Smooth muscle cell (in vitro differentiated cells): ENCODE measurements around the gene HMSD. TPM values are rescaled to one million over a fixed set of nuclear protein-coding genes. Genes with fewer than 3 reads are reported as not detected.
A peak's percentile ranks its signal among the peaks of the same experiment; 100 is the strongest.

Experiments used
- DNase-seq: peaks from one replicate; lab custom pipeline; 2025; ENCODE audit not compliant: unreplicated experiment; lab: John Stamatoyannopoulos, UW
- H2AFZ ChIP-seq: fragments of 200-600 bp; sonication (generic); 2 replicates; pipeline ENCODE4 v1.6.0; 2016; ENCODE audit warnings: antibody characterized with exemption, low read depth, mild to moderate bottlenecking
- H3F3A ChIP-seq: fragments of 200-600 bp; sonication (generic); 2 replicates; pipeline ENCODE4 v1.6.0; 2017; ENCODE audit warnings: antibody characterized with exemption, low read depth
- H3K27ac ChIP-seq: fragments of 200-600 bp; sonication (generic); 2 replicates; pipeline ENCODE4 v1.5.1; 2016; ENCODE audit warnings: low read depth, mild to moderate bottlenecking
- H3K27me3 ChIP-seq: fragments of 200-600 bp; sonication (generic); 2 replicates; pipeline ENCODE4 v1.6.1; 2016; ENCODE audit warnings: low read depth, mild to moderate bottlenecking
- H3K36me3 ChIP-seq: fragments of 200-600 bp; sonication (generic); 2 replicates; pipeline ENCODE4 v1.5.1; 2016; ENCODE audit warnings: low read depth
- H3K4me1 ChIP-seq: fragments of 200-600 bp; sonication (generic); 2 replicates; pipeline ENCODE4 v1.5.1; 2016; ENCODE audit warnings: low read depth
- H3K4me2 ChIP-seq: fragments of 200-600 bp; sonication (generic); 2 replicates; pipeline ENCODE4 v1.6.0; 2016; ENCODE audit warnings: mild to moderate bottlenecking
- H3K4me3 ChIP-seq: fragments of 200-600 bp; sonication (generic); 2 replicates; pipeline ENCODE4 v1.5.1; 2016; ENCODE audit warnings: mild to moderate bottlenecking
- H3K79me2 ChIP-seq: fragments of 200-600 bp; sonication (generic); 2 replicates; pipeline ENCODE4 v1.6.0; 2016; ENCODE audit warnings: low read depth, mild to moderate bottlenecking
- H3K9ac ChIP-seq: fragments of 200-600 bp; sonication (generic); 2 replicates; pipeline ENCODE4 v1.6.0; 2016; ENCODE audit warnings: low read depth
- H3K9me3 ChIP-seq: fragments of 200-600 bp; sonication (generic); replicated peaks from 2 replicates; pipeline ENCODE4 v1.5.1; 2016; ENCODE audit warnings: low read depth
- H4K20me1 ChIP-seq: fragments of 200-600 bp; sonication (generic); 2 replicates; pipeline ENCODE4 v1.6.0; 2016; ENCODE audit warnings: low read depth
- CTCF ChIP-seq: fragments of 200-600 bp; sonication (generic); IDR thresholded peaks from 2 replicates; pipeline ENCODE4 v1.5.1; 2017; ENCODE audit warnings: borderline replicate concordance, mild to moderate bottlenecking, antibody characterized with exemption; ENCODE audit not compliant: insufficient read depth, poor library complexity, severe bottlenecking
- WGBS: methylation state at CpG from one replicate; pipeline ENCODE4 v1.1.7; 2016; ENCODE audit warnings: low lambda C conversion rate; 5-methylcytosine and 5-hydroxymethylcytosine counted together
- polyA plus RNA-seq: library from polyadenylated mRNA; unstranded; fragments of >200 nt; fragmentation: Nextera tagmentation; extraction: Ambion mirVana; gene quantifications from 2 replicates; pipeline ENCODE4 v1.2.1, GENCODE V29; 2016
- total RNA-seq: library from RNA; depleted of rRNA; stranded (reverse); fragments of >200 nt; gene quantifications from 2 replicates; pipeline ENCODE4 v1.2.3, GENCODE V29; 2014

HMSD gene
- not detected in 2 replicates for total RNA-seq
- polyA plus RNA-seq = 0.26 and 0.64 TPM in 2 replicates

- H3K4me3 ChIP-seq = peak within 1 kb of the TSS; percentile 48
These were observed at the start of gene HMSD for GRCh38 chr18:63949068-63949737. Gene HMSD, plus strand, starts transcription at chr18:63949301. Its CDS starts 4,155 bp downstream, at chr18:63953456.

GRCh38 chr18:63903851-63904570 lies 45.1 kb upstream of the HMSD start:
- H3K9ac ChIP-seq = no peak overlapping the region
- H3K27ac ChIP-seq = no peak overlapping the region
- H3K4me1 ChIP-seq = no peaks in the 10 kb centered on the region
- no peaks in the 10 kb centered on the region for H3K27me3 ChIP-seq
- DNase-seq = no peak
- no peaks in the 10 kb centered on the region for H3K36me3 ChIP-seq
- H3K4me2 ChIP-seq = no peak overlapping the region
- no peaks in the 10 kb centered on the region for H3K79me2 ChIP-seq
- H2AFZ ChIP-seq = no peak overlapping the region
- H3F3A ChIP-seq = no peaks in the 10 kb centered on the region
- no peaks in the 10 kb centered on the region for H3K9me3 ChIP-seq
- no peak overlapping the region for H3K4me3 ChIP-seq
- WGBS = 100% methylated on average over 1 of the region's 1 CpG
- H4K20me1 ChIP-seq = no peaks in the 10 kb centered on the region
- TF ChIP-seq CTCF = no peak

More at GRCh38 chr18:63949068-63949737, at the start of gene HMSD:
- H2AFZ ChIP-seq = peak within 1 kb of the TSS; percentile 76
- H3F3A ChIP-seq = no peaks in the 10 kb centered on the region
- no peak within 1 kb of the TSS for H3K27ac ChIP-seq
- no peaks in the 10 kb centered on the region for H3K79me2 ChIP-seq
- no peaks in the 10 kb centered on the region for H3K4me1 ChIP-seq
- H4K20me1 ChIP-seq = no peaks in the 10 kb centered on the region
- no peak within 1 kb of the TSS for H3K9ac ChIP-seq
- no peaks in the 10 kb centered on the region for H3K9me3 ChIP-seq
- H3K36me3 ChIP-seq = no peaks in the 10 kb centered on the region
- TF ChIP-seq CTCF = peak; percentile 28
- no peaks in the 10 kb centered on the region for H3K27me3 ChIP-seq
- peak; percentile 4 for DNase-seq
- whole genome bisulfite sequencing = 6% methylated on average over 27 of the region's 35 CpGs
- peak within 1 kb of the TSS; percentile 82 for H3K4me2 ChIP-seq

GRCh38 chr18:63904694-63905093 lies 44.4 kb upstream of the HMSD start:
- Histone ChIP-seq H3K79me2 (no peaks in the 10 kb centered on the region), H3K27me3 (no peaks in the 10 kb centered on the region), H3K9ac (no peak overlapping the region), H3K4me2 (no peak overlapping the region), H3K36me3 (no peaks in the 10 kb centered on the region), H3K27ac (no peak overlapping the region), H3K4me3 (no peak overlapping the region), H3F3A (no peaks in the 10 kb centered on the region), H2AFZ (no peak overlapping the region), H3K4me1 (no peaks in the 10 kb centered on the region), H3K9me3 (no peaks in the 10 kb centered on the region), H4K20me1 (no peaks in the 10 kb centered on the region)
- 80% methylated on average over 1 of the region's 1 CpG for WGBS
- DNase-seq = no peak
- TF ChIP-seq CTCF = no peak
